Nephron (organoid): ENCODE measurements around the gene CLRN1.
A peak's percentile ranks its signal among the peaks of the same experiment; 100 is the strongest.

ENCODE experiments used
- H3K27ac Mint-ChIP-seq, 3 experiments: 2 replicates each; pipeline ENCODE4 v1.8.0; 2020; ENCODE audit warnings: mixed read lengths in 3 of 3, mild to moderate bottlenecking in 2 of 3, moderate library complexity in 1 of 3
- H3K27me3 Mint-ChIP-seq: 2 replicates; pipeline ENCODE4 v1.8.0; 2021; ENCODE audit warnings: low read depth, mild to moderate bottlenecking, moderate library complexity, mixed read lengths
- H3K36me3 Mint-ChIP-seq: 2 replicates; pipeline ENCODE4 v1.8.0; 2020; ENCODE audit warnings: low read depth, mixed read lengths
- H3K4me1 Mint-ChIP-seq: 2 replicates; pipeline ENCODE4 v1.8.0; 2020; ENCODE audit warnings: mixed read lengths
- H3K4me3 Mint-ChIP-seq, 3 experiments: 2 replicates each; pipeline ENCODE4 v1.8.0; 2020; ENCODE audit warnings: mild to moderate bottlenecking in 3 of 3, mixed read lengths in 3 of 3, moderate library complexity in 2 of 3
- H3K9me3 Mint-ChIP-seq: 2 replicates; pipeline ENCODE4 v1.8.0; 2020; ENCODE audit warnings: mixed read lengths
- TF ChIP-seq, protein P1 (sequence below), 3 experiments: fragments of 200-600 bp; sonication (generic); IDR thresholded peaks; one replicate each; pipeline ENCODE4 v1.5.0; 2021; ENCODE audit warnings: antibody characterized with exemption in 3 of 3; ENCODE audit not compliant: unreplicated experiment in 3 of 3

The CLRN1 gene

DNA sequence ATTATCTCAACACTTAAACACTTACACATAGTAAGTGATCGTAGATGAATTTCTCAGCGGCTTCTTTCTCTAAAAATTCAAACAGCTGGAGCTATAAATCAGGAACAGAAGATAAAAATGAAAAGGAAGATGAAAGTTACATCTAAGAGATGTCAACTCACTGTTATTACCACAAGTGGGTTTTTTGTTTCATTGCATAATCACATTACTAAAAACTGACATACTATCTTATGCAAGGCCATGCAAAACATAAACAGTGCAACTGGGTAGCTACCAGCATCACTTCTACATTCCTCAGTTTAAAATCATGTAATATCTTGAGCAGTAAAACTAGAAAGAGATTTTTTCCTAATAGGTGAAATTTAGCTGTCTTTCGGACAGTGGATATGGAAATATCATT, 82.2 kb downstream of the CLRN1 start:
- Mint-ChIP-seq H3K9me3 (peaks cover 10% of the 10 kb centered on the region), H3K27me3 (peaks cover 9% of the 10 kb centered on the region), H3K27ac (peak overlapping the region in 1 of 3 experiments; percentile 40), H3K36me3 (no peaks in the 10 kb centered on the region), H3K4me1 (peaks cover 7% of the 10 kb centered on the region), H3K4me3 (no peak overlapping the region)
- TF ChIP-seq, protein P1, sequence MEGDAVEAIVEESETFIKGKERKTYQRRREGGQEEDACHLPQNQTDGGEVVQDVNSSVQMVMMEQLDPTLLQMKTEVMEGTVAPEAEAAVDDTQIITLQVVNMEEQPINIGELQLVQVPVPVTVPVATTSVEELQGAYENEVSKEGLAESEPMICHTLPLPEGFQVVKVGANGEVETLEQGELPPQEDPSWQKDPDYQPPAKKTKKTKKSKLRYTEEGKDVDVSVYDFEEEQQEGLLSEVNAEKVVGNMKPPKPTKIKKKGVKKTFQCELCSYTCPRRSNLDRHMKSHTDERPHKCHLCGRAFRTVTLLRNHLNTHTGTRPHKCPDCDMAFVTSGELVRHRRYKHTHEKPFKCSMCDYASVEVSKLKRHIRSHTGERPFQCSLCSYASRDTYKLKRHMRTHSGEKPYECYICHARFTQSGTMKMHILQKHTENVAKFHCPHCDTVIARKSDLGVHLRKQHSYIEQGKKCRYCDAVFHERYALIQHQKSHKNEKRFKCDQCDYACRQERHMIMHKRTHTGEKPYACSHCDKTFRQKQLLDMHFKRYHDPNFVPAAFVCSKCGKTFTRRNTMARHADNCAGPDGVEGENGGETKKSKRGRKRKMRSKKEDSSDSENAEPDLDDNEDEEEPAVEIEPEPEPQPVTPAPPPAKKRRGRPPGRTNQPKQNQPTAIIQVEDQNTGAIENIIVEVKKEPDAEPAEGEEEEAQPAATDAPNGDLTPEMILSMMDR (IDR thresholded peaks at IDR 0.05; ENCODE audit: unreplicated experiment in 3 of 3): no peak

DNA sequence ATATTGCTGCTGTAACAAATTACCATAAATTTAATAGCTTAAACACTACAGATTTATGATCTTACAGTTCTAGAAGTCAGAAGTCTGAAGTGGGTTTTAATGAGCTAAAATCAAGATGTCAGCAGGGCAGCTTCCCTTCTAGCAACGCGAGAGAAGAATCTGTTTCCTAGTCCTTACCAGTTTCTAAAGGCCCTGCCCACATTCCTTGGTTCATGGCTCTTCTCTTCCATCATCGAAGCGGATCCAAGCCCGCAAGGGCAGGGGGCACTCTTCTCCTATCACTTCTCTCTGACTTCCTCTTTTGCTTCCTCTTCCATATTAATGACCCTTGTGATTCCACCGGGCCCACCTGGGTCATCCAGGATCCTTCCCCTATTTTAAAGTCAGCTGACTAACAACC, 83.4 kb downstream of the CLRN1 start:
- Mint-ChIP-seq H3K27ac (no peak overlapping the region), H3K27me3 (peaks cover 4% of the 10 kb centered on the region), H3K9me3 (peaks cover 10% of the 10 kb centered on the region), H3K36me3 (no peaks in the 10 kb centered on the region), H3K4me3 (no peak overlapping the region), H3K4me1 (peaks cover 7% of the 10 kb centered on the region)
- TF ChIP-seq, protein P1 (IDR thresholded peaks at IDR 0.05; ENCODE audit: unreplicated experiment in 3 of 3): no peak

DNA sequence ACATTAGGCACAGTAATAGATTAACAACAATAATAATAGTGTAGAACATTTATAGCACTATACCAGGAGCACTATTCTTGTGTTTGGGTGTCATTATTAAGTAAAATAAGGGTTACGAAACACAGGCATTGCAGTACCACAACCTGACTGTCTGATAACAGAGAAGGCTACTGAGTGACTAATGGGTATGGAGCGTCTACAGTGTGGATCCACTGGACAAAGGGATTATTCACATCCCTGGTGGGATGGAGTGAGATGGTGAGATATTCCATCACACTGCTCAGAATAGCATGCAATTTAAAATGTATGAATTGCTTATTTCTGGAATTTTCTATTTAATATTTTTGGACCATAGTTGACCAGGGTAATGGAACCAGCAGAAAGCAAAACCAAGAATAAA, 85.5 kb downstream of the CLRN1 start:
- Mint-ChIP-seq H3K27ac (no peak overlapping the region), H3K4me1 (peaks cover 7% of the 10 kb centered on the region), H3K36me3 (no peaks in the 10 kb centered on the region), H3K9me3 (peaks cover 10% of the 10 kb centered on the region), H3K27me3 (peaks cover 4% of the 10 kb centered on the region), H3K4me3 (no peak overlapping the region)
- TF ChIP-seq, protein P1 (IDR thresholded peaks at IDR 0.05; ENCODE audit: unreplicated experiment in 3 of 3): no peak

DNA sequence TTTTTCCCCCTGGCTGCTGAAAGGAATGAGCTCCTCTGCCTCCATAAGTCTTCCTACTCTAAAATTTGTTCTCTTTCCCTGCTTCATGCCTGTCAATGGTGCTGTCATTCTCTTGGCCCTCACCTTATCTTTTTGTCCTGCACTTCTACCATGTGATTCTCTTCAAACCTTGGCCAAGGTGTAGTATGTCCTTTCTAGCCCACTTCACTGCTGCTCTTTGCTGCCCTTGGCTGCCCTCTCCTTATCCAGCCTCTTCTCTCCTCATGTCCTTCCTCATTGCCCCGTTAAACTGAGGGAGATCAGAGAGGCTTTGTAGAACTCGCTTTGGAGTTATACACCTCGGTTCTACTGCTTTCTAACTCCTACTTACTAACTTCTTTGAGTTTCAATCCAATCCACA, 87.0 kb downstream of the CLRN1 start:
- H3K9me3 Mint-ChIP-seq: peaks cover 10% of the 10 kb centered on the region

DNA sequence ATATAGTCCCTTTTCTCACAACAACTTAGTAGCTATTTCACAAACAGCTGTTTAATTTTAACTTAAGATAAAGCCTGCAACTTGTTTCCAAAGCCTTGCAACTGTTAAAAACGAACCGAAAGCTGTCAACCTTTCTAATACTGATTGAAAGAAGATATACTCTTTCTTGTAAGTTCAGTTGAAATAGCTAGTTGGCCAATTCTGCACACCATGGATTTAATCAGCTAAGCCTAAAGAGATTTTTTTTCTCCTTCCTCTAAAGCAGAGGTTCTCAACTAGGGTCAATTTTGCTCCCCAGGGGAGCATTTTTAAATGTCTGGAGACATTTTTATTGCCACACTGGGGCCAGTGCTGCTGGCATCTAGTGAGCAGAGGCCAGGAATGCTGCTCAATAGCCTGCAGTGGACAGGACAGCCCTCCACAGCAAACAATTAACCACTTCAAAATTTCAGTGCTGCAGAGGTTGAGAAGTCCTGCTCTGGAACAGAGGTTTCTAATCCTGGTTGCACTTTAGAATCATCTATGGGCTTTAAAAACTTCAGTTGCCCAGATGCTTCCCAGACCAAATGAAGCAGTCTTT, 93.4 kb downstream of the CLRN1 start:
- TF ChIP-seq, protein P1 (IDR thresholded peaks at IDR 0.05; ENCODE audit: unreplicated experiment in 3 of 3): no peak
- no peaks in the 10 kb centered on the region for H3K36me3 Mint-ChIP-seq
- H3K27me3 Mint-ChIP-seq: peaks cover 5% of the 10 kb centered on the region
- peak overlapping the region in 1 of 3 experiments; percentile 81 for H3K27ac Mint-ChIP-seq
- peaks cover 11% of the 10 kb centered on the region for H3K4me1 Mint-ChIP-seq
- H3K9me3 Mint-ChIP-seq: no peaks in the 10 kb centered on the region
- no peak overlapping the region for H3K4me3 Mint-ChIP-seq

More for the DNA sequence above, 87.0 kb downstream of the CLRN1 start:
- peaks cover 4% of the 10 kb centered on the region for H3K27me3 Mint-ChIP-seq
- no peak overlapping the region for H3K27ac Mint-ChIP-seq
- TF ChIP-seq, protein P1 (IDR thresholded peaks at IDR 0.05; ENCODE audit: unreplicated experiment in 3 of 3): no peak
- no peak overlapping the region for H3K4me3 Mint-ChIP-seq
- H3K4me1 Mint-ChIP-seq: peaks cover 6% of the 10 kb centered on the region
- no peaks in the 10 kb centered on the region for H3K36me3 Mint-ChIP-seq

DNA sequence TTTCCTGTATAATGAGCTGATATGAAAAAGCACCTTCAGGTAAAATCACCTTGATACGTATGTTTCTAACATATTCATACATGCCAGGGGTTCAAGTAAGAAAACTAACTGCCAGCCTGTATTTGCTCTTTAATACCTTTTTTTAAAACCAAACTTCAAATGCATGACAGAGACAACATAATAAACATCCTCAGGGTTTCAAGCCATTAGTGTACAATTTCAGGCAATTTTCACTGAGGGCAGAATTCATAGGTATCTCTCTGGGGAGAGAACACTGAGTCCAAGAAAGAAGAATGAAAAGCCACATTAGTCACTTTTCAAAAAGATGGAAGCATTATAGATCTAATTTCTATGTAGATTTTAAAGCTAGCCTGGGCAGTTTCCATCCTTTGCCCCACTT, 94.2 kb downstream of the CLRN1 start:
- TF ChIP-seq, protein P1 (IDR thresholded peaks at IDR 0.05; ENCODE audit: unreplicated experiment in 3 of 3): no peak
- H3K4me3 Mint-ChIP-seq: no peak overlapping the region
- peak overlapping the region in 1 of 3 experiments; percentile 81 for H3K27ac Mint-ChIP-seq
- H3K36me3 Mint-ChIP-seq: no peaks in the 10 kb centered on the region
- peaks cover 11% of the 10 kb centered on the region for H3K4me1 Mint-ChIP-seq
- peaks cover 7% of the 10 kb centered on the region for H3K27me3 Mint-ChIP-seq
- H3K9me3 Mint-ChIP-seq: no peaks in the 10 kb centered on the region
